ENCODE data around the gene CEP162.

DNA sequence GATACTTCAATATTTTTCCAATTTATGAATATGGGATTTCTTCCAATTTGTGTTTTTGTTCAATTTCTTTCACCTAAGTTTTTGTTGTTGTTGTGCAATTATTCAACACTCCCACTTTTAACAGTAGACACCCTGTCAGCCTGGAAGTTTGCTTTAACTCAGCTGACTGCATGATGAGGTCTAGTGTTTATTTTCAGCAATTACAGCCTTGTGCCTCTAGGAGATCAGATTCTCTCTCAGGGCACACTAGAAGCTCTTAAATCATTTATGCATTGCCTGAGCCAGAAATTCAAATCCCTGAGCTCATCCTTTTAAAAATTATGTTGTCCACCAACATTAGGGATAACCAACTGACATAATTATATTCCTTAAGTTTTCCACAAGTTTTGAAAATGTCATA lies 108.2 kb downstream of the CEP162 start:
- TF ChIP-seq, protein P1, sequence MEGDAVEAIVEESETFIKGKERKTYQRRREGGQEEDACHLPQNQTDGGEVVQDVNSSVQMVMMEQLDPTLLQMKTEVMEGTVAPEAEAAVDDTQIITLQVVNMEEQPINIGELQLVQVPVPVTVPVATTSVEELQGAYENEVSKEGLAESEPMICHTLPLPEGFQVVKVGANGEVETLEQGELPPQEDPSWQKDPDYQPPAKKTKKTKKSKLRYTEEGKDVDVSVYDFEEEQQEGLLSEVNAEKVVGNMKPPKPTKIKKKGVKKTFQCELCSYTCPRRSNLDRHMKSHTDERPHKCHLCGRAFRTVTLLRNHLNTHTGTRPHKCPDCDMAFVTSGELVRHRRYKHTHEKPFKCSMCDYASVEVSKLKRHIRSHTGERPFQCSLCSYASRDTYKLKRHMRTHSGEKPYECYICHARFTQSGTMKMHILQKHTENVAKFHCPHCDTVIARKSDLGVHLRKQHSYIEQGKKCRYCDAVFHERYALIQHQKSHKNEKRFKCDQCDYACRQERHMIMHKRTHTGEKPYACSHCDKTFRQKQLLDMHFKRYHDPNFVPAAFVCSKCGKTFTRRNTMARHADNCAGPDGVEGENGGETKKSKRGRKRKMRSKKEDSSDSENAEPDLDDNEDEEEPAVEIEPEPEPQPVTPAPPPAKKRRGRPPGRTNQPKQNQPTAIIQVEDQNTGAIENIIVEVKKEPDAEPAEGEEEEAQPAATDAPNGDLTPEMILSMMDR (IDR thresholded peaks at IDR 0.05), result no peak
- no peak for TF ChIP-seq POLR2A (IDR thresholded peaks at IDR 0.05)

Measured in thyroid gland (tissue), 4 donors.